GM21576 (cell line): Measurements from ENCODE around the gene STRIP1.
A peak's percentile ranks its signal among the peaks of the same experiment; 100 is the strongest.

ENCODE experiments used
- ATAC-seq: cut with Tn5 transposase; IDR thresholded peaks from one replicate; pipeline ENCODE4 v1.9.1; 2021; ENCODE audit warnings: mild to moderate bottlenecking, moderate library complexity; ENCODE audit not compliant: unreplicated experiment

Gene STRIP1

GRCh38 chr1:110034451-110035235, at the start of gene STRIP1:
Gene STRIP1 (plus strand): TSS chr1:110034624. CDS start chr1:110034638, 14 bp downstream.
- ATAC-seq = peak; percentile 90

GRCh38 chr1:109985247-109986053, 49.0 kb upstream of the STRIP1 start:
- ATAC-seq = no peak

GRCh38 chr1:109986054-109986444, 48.4 kb upstream of the STRIP1 start:
- ATAC-seq = no peak

- ATAC-seq = no peak
Measured at GRCh38 chr1:109988349-109988914, 46.0 kb upstream of the STRIP1 start.

DNA sequence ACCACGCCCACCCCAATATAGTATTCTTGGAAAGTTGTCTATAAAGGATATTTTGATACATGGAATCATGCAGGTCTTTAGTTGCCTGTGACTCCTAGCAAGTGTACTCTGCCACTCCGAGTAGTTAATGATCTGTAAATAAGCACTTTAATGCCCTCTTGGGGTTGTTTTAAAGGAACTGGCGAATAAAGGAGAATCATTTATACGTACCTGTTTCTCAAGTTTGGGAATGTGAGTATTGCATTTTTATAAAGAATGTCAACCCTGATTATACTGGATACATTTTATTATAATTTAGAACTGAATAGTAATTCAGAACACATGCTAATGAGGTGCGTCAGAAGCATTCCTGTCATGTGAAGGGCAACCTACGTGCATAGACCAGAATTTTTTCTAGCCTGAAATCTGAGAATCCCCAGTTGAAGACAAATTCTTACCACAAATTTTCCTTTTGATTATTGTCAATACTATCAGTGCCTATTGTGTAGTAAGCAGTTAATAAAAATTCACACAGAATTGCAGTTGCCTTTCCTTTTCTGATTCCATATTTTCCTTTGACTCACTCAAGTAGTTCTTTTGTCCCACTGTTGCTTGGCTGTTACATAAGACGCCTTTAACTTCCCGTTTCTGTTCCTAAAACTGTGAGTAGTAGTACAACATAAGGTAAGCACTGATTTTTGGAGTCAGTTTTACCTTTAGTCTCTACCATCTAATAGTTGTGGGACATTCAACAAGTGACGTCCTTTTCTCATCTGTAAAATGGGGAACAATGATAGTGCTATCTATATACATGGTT, 44.7 kb upstream of the STRIP1 start:
- no peak for ATAC-seq

- ATAC-seq = no peak
Measured at GRCh38 chr1:109990302-109990653, 44.1 kb upstream of the STRIP1 start.

- ATAC-seq = no peak
Measured at GRCh38 chr1:109991400-109991925, 43.0 kb upstream of the STRIP1 start.

DNA sequence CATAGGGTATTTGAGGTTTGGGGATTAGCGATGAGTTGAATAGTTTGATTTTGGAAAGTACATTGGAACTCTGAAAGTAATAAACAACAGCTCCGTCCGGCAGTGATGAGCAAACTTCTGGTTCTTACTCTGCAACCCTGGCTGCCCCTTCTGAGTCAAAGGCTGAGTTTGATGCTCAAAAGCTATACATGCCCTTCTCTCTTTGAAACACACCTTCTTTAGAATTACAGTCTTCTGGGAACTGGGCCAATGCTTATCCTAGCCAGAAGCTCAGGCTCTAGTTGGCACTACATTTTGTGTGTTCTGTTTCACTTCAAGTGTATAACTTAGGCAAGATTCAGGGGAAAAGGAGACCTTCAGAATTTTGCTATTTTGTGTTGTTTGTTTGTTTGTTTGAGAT, 40.5 kb upstream of the STRIP1 start:
- ATAC-seq = no peak

DNA sequence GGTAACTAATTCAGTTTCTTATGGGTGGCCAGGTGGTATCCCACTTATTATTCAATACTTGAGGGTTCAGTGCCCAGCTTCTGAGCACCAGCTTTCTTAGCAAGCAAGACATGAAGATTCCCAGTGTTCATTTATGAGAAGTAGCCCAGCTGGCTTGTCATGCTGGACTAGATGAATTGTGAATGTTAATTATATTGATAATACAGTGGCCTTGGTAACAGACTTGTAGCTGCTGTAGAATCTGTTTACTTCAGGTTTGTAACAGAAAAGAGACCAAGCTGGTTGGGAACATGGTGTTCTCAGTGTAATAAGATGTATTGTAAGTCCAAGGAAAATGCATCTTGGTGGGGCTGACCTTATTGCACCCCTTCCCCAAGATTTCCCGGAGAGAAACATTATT, 39.8 kb upstream of the STRIP1 start:
- no peak for ATAC-seq

DNA sequence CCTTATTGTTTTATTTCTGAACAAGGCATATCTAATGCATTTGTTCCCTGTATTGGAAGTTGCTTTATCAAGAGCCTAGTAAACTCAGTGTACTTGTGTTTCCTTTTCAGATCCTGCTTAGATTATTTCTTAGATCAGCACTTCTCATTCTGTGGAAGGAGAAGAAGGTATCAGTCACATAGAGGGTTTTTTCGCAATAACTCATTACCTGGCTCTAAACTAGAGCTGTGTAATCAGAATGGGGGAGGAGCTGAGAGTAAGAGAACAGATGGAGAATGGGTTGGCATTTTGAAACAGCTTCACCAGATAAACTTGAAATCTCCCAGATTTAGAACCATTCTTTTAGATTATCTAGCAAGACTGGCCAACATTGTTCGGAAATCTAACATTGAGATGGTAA, 38.9 kb upstream of the STRIP1 start:
- no peak for ATAC-seq

DNA sequence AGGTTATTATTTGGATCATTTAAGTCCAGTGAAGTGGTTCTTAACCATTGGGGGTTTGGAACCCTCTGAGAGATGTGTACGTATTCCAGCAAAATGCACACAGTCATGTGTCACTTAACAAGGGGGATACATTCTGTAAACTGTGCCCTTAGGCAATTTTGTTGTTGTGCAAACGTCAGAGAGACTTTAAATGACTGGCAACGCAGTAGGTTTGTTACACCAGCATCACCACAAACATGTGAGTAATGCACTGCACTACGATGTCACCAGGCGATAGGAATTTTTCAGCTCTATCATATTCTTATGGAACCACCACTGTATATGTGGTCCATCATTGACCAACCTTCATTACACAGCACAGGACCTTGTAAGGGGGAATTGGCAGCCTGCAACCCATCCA, 37.9 kb upstream of the STRIP1 start:
- no peak for ATAC-seq

- ATAC-seq = no peak
Measured at GRCh38 chr1:109997204-109997866, 37.1 kb upstream of the STRIP1 start.

DNA sequence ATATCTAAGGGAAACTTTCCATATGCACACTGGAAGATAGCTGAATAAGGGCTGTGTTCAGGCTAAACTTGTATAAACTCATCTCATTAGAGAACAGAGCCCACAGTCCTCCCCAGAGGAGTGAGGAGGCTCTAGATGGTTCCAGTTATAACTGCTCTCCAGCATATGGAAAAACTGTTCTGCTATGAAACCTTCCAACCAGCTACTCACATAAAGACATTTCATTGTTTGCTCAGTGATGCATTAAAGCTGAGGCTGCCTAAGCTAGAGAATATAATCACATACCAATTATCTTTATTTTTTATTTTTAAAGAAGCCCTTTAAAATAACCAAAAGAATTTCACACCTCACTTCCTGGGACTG, 36.6 kb upstream of the STRIP1 start:
- no peak for ATAC-seq

DNA sequence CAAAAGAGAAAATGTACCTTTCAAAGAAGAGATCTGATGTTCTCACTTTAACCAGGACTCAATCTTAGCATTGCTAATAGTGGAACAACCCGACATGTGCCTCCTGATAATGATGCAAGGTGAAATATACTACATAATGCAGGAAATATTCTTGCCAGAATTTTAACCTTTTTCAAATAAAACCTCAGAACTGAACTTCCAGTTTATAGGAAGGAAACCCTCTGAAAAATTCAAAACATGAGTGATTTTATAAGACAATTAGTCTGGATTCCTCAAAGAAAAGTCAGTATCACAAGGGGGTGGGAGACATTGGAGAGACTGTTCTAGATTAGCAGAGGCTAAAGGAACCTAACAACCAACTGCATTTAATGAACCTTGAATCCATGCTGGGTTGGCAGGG, 31.7 kb upstream of the STRIP1 start:
- no peak for ATAC-seq

GRCh38 chr1:110003747-110004428, 30.5 kb upstream of the STRIP1 start:
- peak; percentile 77 for ATAC-seq

GRCh38 chr1:110004583-110004982, 29.8 kb upstream of the STRIP1 start:
- ATAC-seq = no peak

- no peak for ATAC-seq
Measured at GRCh38 chr1:110005971-110006370, 28.5 kb upstream of the STRIP1 start.

GRCh38 chr1:110006516-110006915, 27.9 kb upstream of the STRIP1 start:
- ATAC-seq = no peak

DNA sequence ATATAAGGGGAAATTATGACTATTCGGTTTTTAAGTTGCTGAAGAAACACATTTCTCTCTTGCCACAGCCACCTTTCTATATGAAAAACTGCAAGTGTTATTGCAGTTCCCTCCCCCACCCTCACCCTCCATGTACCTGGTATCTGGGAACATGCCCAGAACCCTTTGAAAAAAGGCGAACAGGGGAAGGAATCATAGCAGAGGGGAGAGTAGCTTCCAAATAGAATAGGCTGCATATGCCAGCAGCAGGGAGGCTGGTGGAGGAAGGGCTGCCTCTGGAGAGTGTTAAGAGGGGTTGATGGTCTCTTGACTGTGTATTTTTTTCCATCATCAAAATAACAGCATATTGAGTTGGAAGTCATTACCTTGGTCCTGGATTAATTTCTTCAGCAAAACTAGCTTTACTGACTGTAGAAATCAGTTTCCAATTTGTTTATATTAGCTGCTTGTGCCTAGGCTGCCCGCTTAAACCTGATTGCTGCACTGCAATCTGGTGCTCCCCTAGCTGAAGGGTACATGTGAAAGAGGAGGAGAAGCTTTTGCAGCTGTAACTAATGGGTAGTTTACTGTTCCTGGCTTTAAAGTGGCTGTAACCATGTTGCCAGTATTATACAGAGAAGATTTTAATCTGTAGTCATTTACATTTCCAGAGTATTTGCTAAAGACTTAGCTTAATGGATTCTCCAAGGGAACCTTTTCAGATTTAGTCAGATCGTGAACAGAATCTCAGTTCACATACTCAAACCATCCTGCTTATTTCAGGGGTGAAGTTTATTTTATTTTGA, 27.2 kb upstream of the STRIP1 start:
- ATAC-seq = no peak
